NT2/D1 (cell line): ENCODE data around the gene ZNF337.

ENCODE experiments used
- SUZ12 ChIP-seq: IDR thresholded peaks from 2 replicates; pipeline ENCODE4 v1.6.1; 2011; ENCODE audit not compliant: insufficient read length, insufficient read depth; ENCODE audit errors: extremely low read depth
- YY1 ChIP-seq: IDR thresholded peaks from 2 replicates; pipeline ENCODE4 v1.6.1; 2011; ENCODE audit not compliant: insufficient read length, insufficient read depth
- ZNF274 ChIP-seq: IDR thresholded peaks from 2 replicates; pipeline ENCODE4 v1.6.1; 2011; ENCODE audit warnings: mild to moderate bottlenecking, low read depth, low read length

DNA sequence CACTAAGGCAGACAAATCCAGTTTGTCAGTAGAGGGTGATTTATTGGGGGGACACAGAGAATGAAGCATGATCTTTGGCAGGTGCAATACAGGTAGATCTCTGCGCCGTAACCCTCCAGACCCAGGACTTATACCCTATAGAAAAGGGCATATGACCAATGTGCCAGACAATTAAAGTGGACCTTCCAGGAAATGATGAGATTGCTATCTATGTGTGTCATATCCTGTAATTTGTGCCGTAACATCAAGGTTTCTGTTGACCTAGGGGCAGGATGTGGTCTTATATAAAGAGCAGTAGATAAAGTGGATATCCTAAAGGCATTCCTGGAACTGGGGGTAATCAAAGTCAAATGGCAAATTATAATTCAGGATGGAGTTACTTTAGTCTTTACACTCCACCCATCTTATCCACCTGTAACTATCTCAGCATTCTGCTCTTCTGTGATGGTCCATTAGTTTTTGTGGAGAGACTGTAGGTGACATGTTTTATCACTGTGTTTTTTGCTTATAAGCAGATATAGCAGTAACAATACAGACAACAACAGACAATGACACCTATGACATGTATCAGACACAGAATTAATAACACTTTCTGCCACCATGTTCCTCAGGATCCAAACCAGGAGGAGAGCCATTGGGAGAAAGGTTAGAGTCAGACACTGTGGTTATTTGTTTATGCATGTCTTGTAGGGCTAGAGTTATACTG, 43.1 kb upstream of the ZNF337 start:
- TF ChIP-seq YY1 (no peak), ZNF274 (no peak), SUZ12 (no peak)
